K562 (cell line): ENCODE measurements around the gene ITGB5. TPM values are rescaled to one million over a fixed set of nuclear protein-coding genes. Genes with fewer than 3 reads are reported as not detected.

Source experiments
- ATAC-seq: fragments of 200-7000 bp; cut with Tn5 transposase; 3 replicates; pipeline ENCODE4 v1.9.1; 2020; ENCODE audit warnings: moderate library complexity
- BruUV-seq: library from RNA; stranded (reverse); fragments of 400-500 nt; replicated peaks from 2 replicates; lab custom pipeline; 2021; lab: Mats Ljungman, UMichigan
- CTCF ChIA-PET: fragments of 300-600 bp; formaldehyde crosslinking; extraction: SDS; loops from one replicate; lab custom pipeline; 2021; ENCODE audit warnings: low intra/inter-chr PET ratio; lab: Yijun Ruan, JAX
- POLR2A ChIA-PET: fragments of 300-600, 350-650 bp; sonication (Branson Sonifier 250); formaldehyde crosslinking; extraction: SDS; loops from one replicate; lab custom pipeline; 2021; ENCODE audit warnings: antibody characterized with exemption, inconsistent platforms; lab: Yijun Ruan, JAX
- DNase-seq, 4 experiments: peaks; one replicate each; pipeline versions ENCODE4 v3.0.0 to v3.0.0-alpha.2; 2011 to 2018; ENCODE audit warnings: low spot score in 3 of 4, mixed read lengths in 3 of 4; ENCODE audit errors: extremely low read depth in 1 of 4
- FAIRE-seq: peaks from 2 replicates; lab custom pipeline; 2011; peaks lifted over from hg19 to GRCh38; lab: Jason Lieb, UNC
- H2AFZ ChIP-seq: 2 replicates; pipeline ENCODE4 v1.6.0; 2011; ENCODE audit warnings: low read depth, low read length, control low read depth, inconsistent platforms
- H3K27ac ChIP-seq: fragments of 200-600 bp; 3 replicates; pipeline ENCODE4 v1.8.0; 2011; ENCODE audit warnings: low read depth, mild to moderate bottlenecking, control low read depth, inconsistent platforms, low read length, moderate library complexity, mixed read lengths; ENCODE audit errors: extremely low read depth
- H3K27me3 ChIP-seq, 2 experiments: fragments of 300-600 bp in 1 of 2; 2 replicates in 1 of 2; 3 replicates in 1 of 2; pipeline versions ENCODE4 v1.6.0 to v1.8.0; 2011; ENCODE audit warnings: inconsistent platforms in 2 of 2, low read length in 2 of 2, mild to moderate bottlenecking in 1 of 2, mixed read lengths in 1 of 2, moderate library complexity in 1 of 2; ENCODE audit not compliant: control insufficient read depth in 2 of 2, insufficient read depth in 2 of 2
- H3K36me3 ChIP-seq: fragments of 300-600 bp; 3 replicates; pipeline ENCODE4 v1.8.0; 2011; ENCODE audit warnings: mild to moderate bottlenecking, low read length, inconsistent platforms; ENCODE audit not compliant: control insufficient read depth, insufficient read depth
- H3K4me1 ChIP-seq, 2 experiments: fragments of 200-600 bp in 1 of 2; replicated peaks in 1 of 2; 2 replicates in 1 of 2; 3 replicates in 1 of 2; pipeline versions ENCODE4 v1.5.1 to v1.8.0; 2011; ENCODE audit warnings: inconsistent platforms in 2 of 2, low read length in 2 of 2, mild to moderate bottlenecking in 1 of 2, mixed read lengths in 1 of 2, moderate library complexity in 1 of 2; ENCODE audit not compliant: control insufficient read depth in 2 of 2, insufficient read depth in 2 of 2
- H3K4me2 ChIP-seq: 2 replicates; pipeline ENCODE4 v1.6.1; 2011; ENCODE audit warnings: low read length, control low read depth, inconsistent platforms, mixed read lengths; ENCODE audit not compliant: insufficient read depth
- H3K4me3 ChIP-seq: fragments of 200-600 bp; sonication (generic), shearing (Covaris generic); 2 replicates; pipeline ENCODE4 v1.5.1; 2016; ENCODE audit warnings: control low read depth, inconsistent platforms
- H3K79me2 ChIP-seq: fragments of 200-600 bp; 3 replicates; pipeline ENCODE4 v1.8.0; 2011; ENCODE audit warnings: low read length, inconsistent platforms; ENCODE audit not compliant: control insufficient read depth, insufficient read depth
- H3K9ac ChIP-seq, 2 experiments: 2 replicates each; pipeline versions ENCODE4 v1.6.0 to v1.6.1; 2011; ENCODE audit warnings: low read depth in 2 of 2, low read length in 2 of 2, control low read depth in 1 of 2, inconsistent platforms in 1 of 2, mild to moderate bottlenecking in 1 of 2, mixed read lengths in 1 of 2; ENCODE audit not compliant: insufficient read depth in 1 of 2
- H3K9me1 ChIP-seq: one replicate; pipeline ENCODE4 v1.6.0; 2011; ENCODE audit warnings: inconsistent platforms, mild to moderate bottlenecking, low read length, moderate library complexity; ENCODE audit not compliant: control insufficient read depth, insufficient read depth
- H3K9me3 ChIP-seq: replicated peaks from 2 replicates; pipeline ENCODE4 v1.5.1; 2011; ENCODE audit warnings: low read depth, low read length, inconsistent platforms; ENCODE audit not compliant: control insufficient read depth, insufficient read depth
- H4K20me1 ChIP-seq: replicated peaks from 2 replicates; pipeline ENCODE4 v1.6.1; 2011; ENCODE audit warnings: low read length, inconsistent platforms, mixed read lengths; ENCODE audit not compliant: control insufficient read depth, insufficient read depth
- ARNT ChIP-seq, 2 experiments: fragments of 450-650 bp; IDR thresholded peaks; 2 replicates each; pipeline ENCODE4 v1.6.1; 2016; ENCODE audit warnings: mild to moderate bottlenecking in 1 of 2
- BMI1 ChIP-seq: fragments of 150-350 bp; IDR thresholded peaks from 2 replicates; pipeline ENCODE4 v1.6.1; 2014; ENCODE audit warnings: low read length
- ELF4 ChIP-seq: fragments of 450-650 bp; formaldehyde crosslinking; IDR thresholded peaks from 2 replicates; pipeline ENCODE4 v1.4.0; 2022; ENCODE audit warnings: missing genetic modification characterization
- FOXK1 ChIP-seq: sonication (generic); formaldehyde crosslinking; IDR thresholded peaks from 2 replicates; pipeline ENCODE4 v1.8.0; 2022; ENCODE audit warnings: missing genetic modification reagents, mild to moderate bottlenecking, borderline replicate concordance
- FOXK2 ChIP-seq, 2 experiments: fragments of 450-650 bp; IDR thresholded peaks in 1 of 2; conservative IDR thresholded peaks in 1 of 2; 2 replicates each; pipeline ENCODE4 v1.6.1; 2016; ENCODE audit warnings: low read depth in 2 of 2, mild to moderate bottlenecking in 1 of 2
- KDM4B ChIP-seq, 2 experiments: fragments of 450-650 bp in 1 of 2; sonication (generic) in 1 of 2; IDR thresholded peaks; 2 replicates each; pipeline ENCODE4 v1.6.1; 2016 to 2017; ENCODE audit warnings: borderline replicate concordance in 2 of 2, antibody characterized with exemption in 1 of 2, low read depth in 1 of 2, mild to moderate bottlenecking in 1 of 2
- POLR2AphosphoS2 ChIP-seq: IDR thresholded peaks from 2 replicates; pipeline ENCODE4 v1.6.1; 2012; ENCODE audit warnings: low read length, improper control_type of control experiment
- SIX5 ChIP-seq, 2 experiments: IDR thresholded peaks; 2 replicates each; pipeline ENCODE4 v1.6.1; 2011; ENCODE audit warnings: low read length in 2 of 2, borderline replicate concordance in 1 of 2, low read depth in 1 of 2, mild to moderate bottlenecking in 1 of 2, moderate library complexity in 1 of 2; ENCODE audit not compliant: insufficient read depth in 1 of 2
- SPI1 ChIP-seq: IDR thresholded peaks from 2 replicates; pipeline ENCODE4 v1.6.1; 2011; ENCODE audit warnings: low read depth, low read length, control low read depth, borderline replicate concordance
- ZNF253 ChIP-seq: fragments of 250-450 bp; sonication (Bioruptor Pico); conservative IDR thresholded peaks from 2 replicates; pipeline ENCODE4 v1.6.1; 2021; ENCODE audit warnings: mild to moderate bottlenecking
- ZNF316 ChIP-seq: fragments of 450-650 bp; IDR thresholded peaks from 2 replicates; pipeline ENCODE4 v1.6.1; 2016
- WGBS: fragments of 100-300 bp; shearing (Covaris generic); methylation state at CpG from one replicate; pipeline ENCODE4 v1.1.6; 2016; ENCODE audit warnings: low coverage, mixed read lengths; ENCODE audit not compliant: insufficient coverage; ENCODE audit errors: missing lambda C conversion rate; 5-methylcytosine and 5-hydroxymethylcytosine counted together
- in situ Hi-C: fragments of 300-500 bp; cut with MboI; formaldehyde crosslinking; loops from 4 replicates; pipeline ENCODE4 v1.15.0; 2018; ENCODE audit warnings: inconsistent platforms, mixed read lengths
- intact Hi-C: fragments of 100-400 bp; cut with micrococcal nuclease; formaldehyde crosslinking; loops from 2 replicates; pipeline ENCODE4 v1.14.2; 2022
- polyA plus RNA-seq, 8 experiments: library from polyadenylated mRNA; depleted of rRNA in 4 of 8; stranded (reverse) in 5 of 8; unstranded in 3 of 8; fragments of >200 nt; fragmentation: Nextera tagmentation in 2 of 8; fragmentation: Illumina TruSeq in 1 of 8; extraction: Ambion mirVana in 2 of 8; extraction: Trizol in 1 of 8; gene quantifications; 2 replicates each; pipeline versions ENCODE4 v1.2.1 to v1.2.3, GENCODE V29; 2011 to 2014; ENCODE audit warnings: inconsistent platforms in 1 of 8, missing spikeins in 1 of 8
- total RNA-seq, 7 experiments: library from RNA; depleted of rRNA in 6 of 7; stranded (reverse); fragments of >200 nt in 6 of 7; fragmentation: Illumina TruSeq in 2 of 7; extraction: Trizol in 2 of 7; gene quantifications; 2 replicates each; pipeline versions ENCODE4 v1.2.1 to v1.2.3, GENCODE V29; 2011 to 2021; ENCODE audit warnings: low replicate concordance in 1 of 7
- TF ChIP-seq, protein P1 (sequence below), 2 experiments: fragments of 450-650 bp; IDR thresholded peaks; 2 replicates each; pipeline ENCODE4 v1.6.1; 2016
- TF ChIP-seq, protein P2 (sequence below): sonication (generic); formaldehyde crosslinking; IDR thresholded peaks from 2 replicates; pipeline ENCODE4 v1.8.0; 2022; ENCODE audit warnings: mild to moderate bottlenecking, missing genetic modification reagents

ITGB5 gene
- total and polyA plus RNA-seq, 9 of the 15 experiments (the other 6 are each of a cell fraction or from before 2014, with no cell fraction given), result 1.7 to 46.8 (median 9.9) TPM

- intact Hi-C loops (no loop called here), in situ Hi-C loops (no loop called here)
- no peak for TF ChIP-seq BMI1
- peak; percentile 45 for TF ChIP-seq ZNF316
- H3K36me3 ChIP-seq, result no peaks in the 10 kb centered on the region
- no peak overlapping the region for H2AFZ ChIP-seq
- no peaks in the 10 kb centered on the region for H3K79me2 ChIP-seq
- ChIA-PET CTCF (no interaction called here), POLR2A (no interaction called here)
- 19% methylated on average over 3 of the region's 7 CpGs for WGBS
- no peaks in the 10 kb centered on the region for H3K27me3 ChIP-seq
- H3K9me1 ChIP-seq, result no peaks in the 10 kb centered on the region
- no peak overlapping the region for H3K27ac ChIP-seq
- no peak overlapping the region for H3K9ac ChIP-seq
- no peak overlapping the region for H3K4me3 ChIP-seq
- no peak overlapping the region for H3K4me2 ChIP-seq
- no peaks in the 10 kb centered on the region for H4K20me1 ChIP-seq
- H3K4me1 ChIP-seq, result no peaks in the 10 kb centered on the region; a peak in 1 of 5 replicates
- no peaks in the 10 kb centered on the region for H3K9me3 ChIP-seq
- FAIRE-seq (no peak), ATAC-seq (no peak), DNase-seq (no peak)
- BruUV-seq, result no TSS peak
These were observed 94.7 kb downstream of the ITGB5 start for GRCh38 chr3:124792341-124793040.

DNA sequence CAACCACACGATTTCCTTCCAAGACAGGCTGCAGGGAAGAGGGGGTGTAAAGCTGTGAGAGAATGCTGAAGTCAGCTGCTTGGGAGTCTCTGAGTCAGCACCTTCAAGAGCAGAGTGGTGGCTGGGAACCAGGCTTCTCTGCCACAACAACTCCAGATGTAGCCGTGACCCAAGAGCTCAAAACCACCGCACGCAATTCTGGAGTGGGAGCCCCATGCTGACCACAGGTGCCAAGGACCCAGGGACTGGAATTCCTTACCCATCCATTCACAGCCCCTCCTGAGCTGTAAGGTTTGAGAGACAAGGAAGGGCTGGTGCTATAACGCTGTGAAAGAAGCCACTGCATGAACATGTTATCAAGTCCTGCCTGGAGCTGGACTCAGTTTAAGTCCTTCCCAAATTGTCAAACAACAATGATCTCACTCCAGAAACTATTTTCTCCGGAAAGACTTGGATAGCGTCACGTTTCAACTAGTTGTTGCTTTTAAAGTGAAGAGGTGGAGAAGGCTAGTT is 95.5 kb downstream of the ITGB5 start:
- H3K4me3 ChIP-seq, result no peak overlapping the region
- ChIA-PET CTCF (no interaction called here), POLR2A (interaction anchor here (1.0 kb wide), 1 partner anchor 21 kb away, joined by 3 read pairs; no protein-coding TSS in a partner anchor)
- H3K4me2 ChIP-seq, result no peak overlapping the region
- no peak overlapping the region for H3K9ac ChIP-seq
- no peaks in the 10 kb centered on the region for H3K9me3 ChIP-seq
- ATAC-seq (no peak), DNase-seq (no peak), FAIRE-seq (no peak)
- no peaks in the 10 kb centered on the region for H3K79me2 ChIP-seq
- no peaks in the 10 kb centered on the region for H3K9me1 ChIP-seq
- H3K27ac ChIP-seq, result no peak overlapping the region
- no peaks in the 10 kb centered on the region; a peak in 1 of 5 replicates for H3K4me1 ChIP-seq
- H3K36me3 ChIP-seq, result no peaks in the 10 kb centered on the region
- no peak overlapping the region for H2AFZ ChIP-seq
- in situ Hi-C loops, result no loop called here
- no peaks in the 10 kb centered on the region for H4K20me1 ChIP-seq
- intact Hi-C loops, result no loop called here
- WGBS, result 54% methylated on average over 8 of the region's 8 CpGs
- no peaks in the 10 kb centered on the region for H3K27me3 ChIP-seq
- BruUV-seq, result no TSS peak
- TF ChIP-seq SIX5 (IDR thresholded peaks at IDR 0.05; ENCODE audit: borderline replicate concordance in 1 of 2, insufficient read depth in 1 of 2, low read depth in 1 of 2, low read length in 2 of 2) (no peak), ZNF253 (CRISPR knock-in tag) (no peak), ARNT (IDR thresholded peaks at IDR 0.05) (no peak), ELF4 (CRISPR knock-in tag) (no peak), FOXK2 (conservative IDR thresholded peaks at IDR 0.05 in 1 of 2, IDR thresholded peaks at IDR 0.05 in 1 of 2; ENCODE audit: low read depth in 2 of 2) (no peak), POLR2AphosphoS2 (no peak), KDM4B (IDR thresholded peaks at IDR 0.05; ENCODE audit: borderline replicate concordance in 2 of 2, low read depth in 1 of 2) (no peak), FOXK1 (no peak), SPI1 (no peak)
- TF ChIP-seq, protein P1, sequence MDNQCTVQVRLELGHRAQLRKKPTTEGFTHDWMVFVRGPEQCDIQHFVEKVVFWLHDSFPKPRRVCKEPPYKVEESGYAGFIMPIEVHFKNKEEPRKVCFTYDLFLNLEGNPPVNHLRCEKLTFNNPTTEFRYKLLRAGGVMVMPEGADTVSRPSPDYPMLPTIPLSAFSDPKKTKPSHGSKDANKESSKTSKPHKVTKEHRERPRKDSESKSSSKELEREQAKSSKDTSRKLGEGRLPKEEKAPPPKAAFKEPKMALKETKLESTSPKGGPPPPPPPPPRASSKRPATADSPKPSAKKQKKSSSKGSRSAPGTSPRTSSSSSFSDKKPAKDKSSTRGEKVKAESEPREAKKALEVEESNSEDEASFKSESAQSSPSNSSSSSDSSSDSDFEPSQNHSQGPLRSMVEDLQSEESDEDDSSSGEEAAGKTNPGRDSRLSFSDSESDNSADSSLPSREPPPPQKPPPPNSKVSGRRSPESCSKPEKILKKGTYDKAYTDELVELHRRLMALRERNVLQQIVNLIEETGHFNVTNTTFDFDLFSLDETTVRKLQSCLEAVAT (IDR thresholded peaks at IDR 0.05), result no peak
- TF ChIP-seq, protein P2, sequence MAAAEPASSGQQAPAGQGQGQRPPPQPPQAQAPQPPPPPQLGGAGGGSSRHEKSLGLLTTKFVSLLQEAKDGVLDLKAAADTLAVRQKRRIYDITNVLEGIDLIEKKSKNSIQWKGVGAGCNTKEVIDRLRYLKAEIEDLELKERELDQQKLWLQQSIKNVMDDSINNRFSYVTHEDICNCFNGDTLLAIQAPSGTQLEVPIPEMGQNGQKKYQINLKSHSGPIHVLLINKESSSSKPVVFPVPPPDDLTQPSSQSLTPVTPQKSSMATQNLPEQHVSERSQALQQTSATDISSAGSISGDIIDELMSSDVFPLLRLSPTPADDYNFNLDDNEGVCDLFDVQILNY (CRISPR knock-in tag), result no peak
